Upper lobe of left lung (tissue), 4 donors: ENCODE data around the gene PRKAG2.

ENCODE experiments used
- EP300 ChIP-seq, 4 donors: sonication (generic); formaldehyde crosslinking; IDR thresholded peaks; one replicate each; pipeline ENCODE4 v1.5.1; 2017; ENCODE audit warnings: antibody characterized with exemption in 4 of 4, control low read depth in 2 of 4
- POLR2A ChIP-seq, 4 donors: fragments of 450-650 bp; IDR thresholded peaks; one replicate each; pipeline ENCODE4 v1.5.1; 2016 to 2017; ENCODE audit warnings: antibody characterized with exemption in 4 of 4, mild to moderate bottlenecking in 2 of 4
- POLR2AphosphoS5 ChIP-seq, 2 donors: sonication (generic); formaldehyde crosslinking; IDR thresholded peaks; one replicate each; pipeline ENCODE4 v1.5.1; 2017; ENCODE audit warnings: antibody characterized with exemption in 2 of 2
- TF ChIP-seq, protein P1 (sequence below), 6 experiments: fragments of 450-650 bp in 4 of 6; fragments of 200-600 bp in 2 of 6; sonication (generic) in 2 of 6; IDR thresholded peaks; one replicate each; pipeline ENCODE4 v1.5.1; 2016 to 2019; ENCODE audit warnings: antibody characterized with exemption in 6 of 6

DNA sequence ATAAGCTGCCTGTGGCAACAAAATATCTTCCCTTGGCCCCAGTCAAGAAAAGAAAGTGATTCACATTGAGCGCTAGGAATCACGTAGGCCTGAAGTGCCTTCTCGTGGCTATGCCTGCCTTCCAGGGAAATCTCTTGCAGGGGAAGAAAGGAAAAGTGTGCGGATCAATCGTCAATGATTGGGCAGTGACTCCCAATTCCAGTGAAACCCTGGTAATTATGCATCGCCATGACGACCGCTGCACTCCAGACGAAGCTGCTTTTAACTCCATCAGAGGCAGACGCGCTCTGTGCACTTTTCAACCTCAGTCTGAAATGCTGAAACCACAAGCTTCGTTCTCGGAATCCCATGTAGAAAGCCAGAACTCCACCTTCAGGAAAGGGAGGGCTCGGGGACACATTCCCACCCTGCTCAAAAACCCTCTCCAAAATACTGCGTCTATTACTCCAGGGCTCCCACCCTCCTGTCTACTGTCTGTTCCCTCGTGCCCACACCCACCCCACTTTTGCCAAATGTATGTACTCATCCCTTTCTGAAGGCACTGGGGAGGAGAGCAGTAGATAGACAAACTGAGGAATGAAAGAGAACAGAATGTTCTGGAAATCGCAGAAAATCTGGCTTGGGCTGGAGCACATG is 24.2 kb upstream of the PRKAG2 start:
- TF ChIP-seq, protein P1, sequence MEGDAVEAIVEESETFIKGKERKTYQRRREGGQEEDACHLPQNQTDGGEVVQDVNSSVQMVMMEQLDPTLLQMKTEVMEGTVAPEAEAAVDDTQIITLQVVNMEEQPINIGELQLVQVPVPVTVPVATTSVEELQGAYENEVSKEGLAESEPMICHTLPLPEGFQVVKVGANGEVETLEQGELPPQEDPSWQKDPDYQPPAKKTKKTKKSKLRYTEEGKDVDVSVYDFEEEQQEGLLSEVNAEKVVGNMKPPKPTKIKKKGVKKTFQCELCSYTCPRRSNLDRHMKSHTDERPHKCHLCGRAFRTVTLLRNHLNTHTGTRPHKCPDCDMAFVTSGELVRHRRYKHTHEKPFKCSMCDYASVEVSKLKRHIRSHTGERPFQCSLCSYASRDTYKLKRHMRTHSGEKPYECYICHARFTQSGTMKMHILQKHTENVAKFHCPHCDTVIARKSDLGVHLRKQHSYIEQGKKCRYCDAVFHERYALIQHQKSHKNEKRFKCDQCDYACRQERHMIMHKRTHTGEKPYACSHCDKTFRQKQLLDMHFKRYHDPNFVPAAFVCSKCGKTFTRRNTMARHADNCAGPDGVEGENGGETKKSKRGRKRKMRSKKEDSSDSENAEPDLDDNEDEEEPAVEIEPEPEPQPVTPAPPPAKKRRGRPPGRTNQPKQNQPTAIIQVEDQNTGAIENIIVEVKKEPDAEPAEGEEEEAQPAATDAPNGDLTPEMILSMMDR (IDR thresholded peaks at IDR 0.05), result no peak
- TF ChIP-seq POLR2A (IDR thresholded peaks at IDR 0.05) (no peak), POLR2AphosphoS5 (IDR thresholded peaks at IDR 0.05) (no peak), EP300 (IDR thresholded peaks at IDR 0.05) (peak in 1 of 4 donors; percentile 22)
